K562 (cell line): ENCODE measurements around the gene MARCHF3. TPM values are rescaled to one million over a fixed set of nuclear protein-coding genes. Genes with fewer than 3 reads are reported as not detected.

ENCODE experiments used
- BDP1 ChIP-seq: IDR thresholded peaks from 3 replicates; pipeline ENCODE4 v1.6.1; 2011; ENCODE audit not compliant: insufficient read length, insufficient read depth
- CREM ChIP-seq: IDR thresholded peaks from 2 replicates; pipeline ENCODE4 v1.6.1; 2014; ENCODE audit warnings: antibody characterized with exemption, low read depth
- NR2C2 ChIP-seq, 2 experiments: fragments of 200-800 bp in 1 of 2; sonication (Bioruptor generic) in 1 of 2; sonication (generic) in 1 of 2; formaldehyde crosslinking in 1 of 2; IDR thresholded peaks; 2 replicates each; pipeline versions ENCODE4 v1.6.1 to v1.8.0; 2016 to 2022; ENCODE audit warnings: mild to moderate bottlenecking in 1 of 2, missing compliant biosample characterization in 1 of 2, missing genetic modification characterization in 1 of 2, missing genetic modification reagents in 1 of 2
- SMARCE1 ChIP-seq: fragments of 450-650 bp; IDR thresholded peaks from 2 replicates; pipeline ENCODE4 v1.7.1; 2016; ENCODE audit warnings: mild to moderate bottlenecking
- TEAD1 ChIP-seq, 2 experiments: fragments of 450-650 bp in 1 of 2; sonication (generic) in 1 of 2; formaldehyde crosslinking; IDR thresholded peaks; 2 replicates each; pipeline versions ENCODE4 v1.4.0 to v1.8.0; 2020 to 2022; ENCODE audit warnings: mild to moderate bottlenecking in 2 of 2, missing genetic modification reagents in 1 of 2
- UBTF ChIP-seq, 2 experiments: IDR thresholded peaks; 2 replicates each; pipeline ENCODE4 v1.6.1; 2012; ENCODE audit warnings: improper control_type of control experiment in 2 of 2, low read depth in 2 of 2, low read length in 2 of 2, borderline replicate concordance in 1 of 2
- ZEB2 ChIP-seq: fragments of 450-650 bp; IDR thresholded peaks from 2 replicates; pipeline ENCODE4 v1.6.1; 2016
- polyA plus RNA-seq, 8 experiments: library from polyadenylated mRNA; depleted of rRNA in 4 of 8; stranded (reverse) in 5 of 8; unstranded in 3 of 8; fragments of >200 nt; fragmentation: Nextera tagmentation in 2 of 8; fragmentation: Illumina TruSeq in 1 of 8; extraction: Ambion mirVana in 2 of 8; extraction: Trizol in 1 of 8; gene quantifications; 2 replicates each; pipeline versions ENCODE4 v1.2.1 to v1.2.3, GENCODE V29; 2011 to 2014; ENCODE audit warnings: inconsistent platforms in 1 of 8, missing spikeins in 1 of 8
- total RNA-seq, 7 experiments: library from RNA; depleted of rRNA in 6 of 7; stranded (reverse); fragments of >200 nt in 6 of 7; fragmentation: Illumina TruSeq in 2 of 7; extraction: Trizol in 2 of 7; gene quantifications; 2 replicates each; pipeline versions ENCODE4 v1.2.1 to v1.2.3, GENCODE V29; 2011 to 2021; ENCODE audit warnings: low replicate concordance in 1 of 7
- TF ChIP-seq, protein P1 (sequence below): fragments of 450-650 bp; IDR thresholded peaks from 2 replicates; pipeline ENCODE4 v1.6.1; 2018; ENCODE audit warnings: mild to moderate bottlenecking, low read depth; ENCODE audit not compliant: partially characterized antibody
- TF ChIP-seq, protein P2 (sequence below): fragments of 450-650 bp; IDR thresholded peaks from 2 replicates; pipeline ENCODE4 v1.6.1; 2016; ENCODE audit warnings: mild to moderate bottlenecking, moderate library complexity
- TF ChIP-seq, protein P3 (sequence below): fragments of 450-650 bp; IDR thresholded peaks from 2 replicates; pipeline ENCODE4 v1.6.1; 2016

Gene MARCHF3
- total and polyA plus RNA-seq, 9 of the 15 experiments (the other 6 are each of a cell fraction or from before 2014, with no cell fraction given): 5.6 to 37.4 (median 16.5) TPM

GRCh38 chr5:126976520-126977172, 53.7 kb downstream of the MARCHF3 start (continued):
- TF ChIP-seq UBTF (IDR thresholded peaks at IDR 0.05; ENCODE audit: borderline replicate concordance in 1 of 2, low read depth in 2 of 2, low read length in 2 of 2) (peak in 1 of 2 experiments; percentile 61; a peak in 1 of 4 replicates), BDP1 (no peak), CREM (peak; percentile 69), NR2C2 (CRISPR knock-in tag; IDR thresholded peaks at IDR 0.05) (no peak), NR2C2 (tag; IDR thresholded peaks at IDR 0.05) (peak; percentile 78), ZEB2 (no peak), TEAD1 (CRISPR knock-in tag; IDR thresholded peaks at IDR 0.05) (0 out of 4 replicates have a peak, but pooled peaks of 1 of the 2 experiments have one; percentile 6), SMARCE1 (peak; percentile 80)
- TF ChIP-seq, protein P1, sequence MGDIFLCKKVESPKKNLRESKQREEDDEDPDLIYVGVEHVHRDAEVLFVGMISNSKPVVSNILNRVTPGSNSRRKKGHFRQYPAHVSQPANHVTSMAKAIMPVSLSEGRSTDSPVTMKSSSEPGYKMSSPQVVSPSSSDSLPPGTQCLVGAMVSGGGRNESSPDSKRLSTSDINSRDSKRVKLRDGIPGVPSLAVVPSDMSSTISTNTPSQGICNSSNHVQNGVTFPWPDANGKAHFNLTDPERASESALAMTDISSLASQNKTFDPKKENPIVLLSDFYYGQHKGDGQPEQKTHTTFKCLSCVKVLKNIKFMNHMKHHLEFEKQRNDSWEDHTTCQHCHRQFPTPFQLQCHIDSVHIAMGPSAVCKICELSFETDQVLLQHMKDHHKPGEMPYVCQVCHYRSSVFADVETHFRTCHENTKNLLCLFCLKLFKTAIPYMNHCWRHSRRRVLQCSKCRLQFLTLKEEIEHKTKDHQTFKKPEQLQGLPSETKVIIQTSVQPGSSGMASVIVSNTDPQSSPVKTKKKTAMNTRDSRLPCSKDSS: no peak
- TF ChIP-seq, protein P2, sequence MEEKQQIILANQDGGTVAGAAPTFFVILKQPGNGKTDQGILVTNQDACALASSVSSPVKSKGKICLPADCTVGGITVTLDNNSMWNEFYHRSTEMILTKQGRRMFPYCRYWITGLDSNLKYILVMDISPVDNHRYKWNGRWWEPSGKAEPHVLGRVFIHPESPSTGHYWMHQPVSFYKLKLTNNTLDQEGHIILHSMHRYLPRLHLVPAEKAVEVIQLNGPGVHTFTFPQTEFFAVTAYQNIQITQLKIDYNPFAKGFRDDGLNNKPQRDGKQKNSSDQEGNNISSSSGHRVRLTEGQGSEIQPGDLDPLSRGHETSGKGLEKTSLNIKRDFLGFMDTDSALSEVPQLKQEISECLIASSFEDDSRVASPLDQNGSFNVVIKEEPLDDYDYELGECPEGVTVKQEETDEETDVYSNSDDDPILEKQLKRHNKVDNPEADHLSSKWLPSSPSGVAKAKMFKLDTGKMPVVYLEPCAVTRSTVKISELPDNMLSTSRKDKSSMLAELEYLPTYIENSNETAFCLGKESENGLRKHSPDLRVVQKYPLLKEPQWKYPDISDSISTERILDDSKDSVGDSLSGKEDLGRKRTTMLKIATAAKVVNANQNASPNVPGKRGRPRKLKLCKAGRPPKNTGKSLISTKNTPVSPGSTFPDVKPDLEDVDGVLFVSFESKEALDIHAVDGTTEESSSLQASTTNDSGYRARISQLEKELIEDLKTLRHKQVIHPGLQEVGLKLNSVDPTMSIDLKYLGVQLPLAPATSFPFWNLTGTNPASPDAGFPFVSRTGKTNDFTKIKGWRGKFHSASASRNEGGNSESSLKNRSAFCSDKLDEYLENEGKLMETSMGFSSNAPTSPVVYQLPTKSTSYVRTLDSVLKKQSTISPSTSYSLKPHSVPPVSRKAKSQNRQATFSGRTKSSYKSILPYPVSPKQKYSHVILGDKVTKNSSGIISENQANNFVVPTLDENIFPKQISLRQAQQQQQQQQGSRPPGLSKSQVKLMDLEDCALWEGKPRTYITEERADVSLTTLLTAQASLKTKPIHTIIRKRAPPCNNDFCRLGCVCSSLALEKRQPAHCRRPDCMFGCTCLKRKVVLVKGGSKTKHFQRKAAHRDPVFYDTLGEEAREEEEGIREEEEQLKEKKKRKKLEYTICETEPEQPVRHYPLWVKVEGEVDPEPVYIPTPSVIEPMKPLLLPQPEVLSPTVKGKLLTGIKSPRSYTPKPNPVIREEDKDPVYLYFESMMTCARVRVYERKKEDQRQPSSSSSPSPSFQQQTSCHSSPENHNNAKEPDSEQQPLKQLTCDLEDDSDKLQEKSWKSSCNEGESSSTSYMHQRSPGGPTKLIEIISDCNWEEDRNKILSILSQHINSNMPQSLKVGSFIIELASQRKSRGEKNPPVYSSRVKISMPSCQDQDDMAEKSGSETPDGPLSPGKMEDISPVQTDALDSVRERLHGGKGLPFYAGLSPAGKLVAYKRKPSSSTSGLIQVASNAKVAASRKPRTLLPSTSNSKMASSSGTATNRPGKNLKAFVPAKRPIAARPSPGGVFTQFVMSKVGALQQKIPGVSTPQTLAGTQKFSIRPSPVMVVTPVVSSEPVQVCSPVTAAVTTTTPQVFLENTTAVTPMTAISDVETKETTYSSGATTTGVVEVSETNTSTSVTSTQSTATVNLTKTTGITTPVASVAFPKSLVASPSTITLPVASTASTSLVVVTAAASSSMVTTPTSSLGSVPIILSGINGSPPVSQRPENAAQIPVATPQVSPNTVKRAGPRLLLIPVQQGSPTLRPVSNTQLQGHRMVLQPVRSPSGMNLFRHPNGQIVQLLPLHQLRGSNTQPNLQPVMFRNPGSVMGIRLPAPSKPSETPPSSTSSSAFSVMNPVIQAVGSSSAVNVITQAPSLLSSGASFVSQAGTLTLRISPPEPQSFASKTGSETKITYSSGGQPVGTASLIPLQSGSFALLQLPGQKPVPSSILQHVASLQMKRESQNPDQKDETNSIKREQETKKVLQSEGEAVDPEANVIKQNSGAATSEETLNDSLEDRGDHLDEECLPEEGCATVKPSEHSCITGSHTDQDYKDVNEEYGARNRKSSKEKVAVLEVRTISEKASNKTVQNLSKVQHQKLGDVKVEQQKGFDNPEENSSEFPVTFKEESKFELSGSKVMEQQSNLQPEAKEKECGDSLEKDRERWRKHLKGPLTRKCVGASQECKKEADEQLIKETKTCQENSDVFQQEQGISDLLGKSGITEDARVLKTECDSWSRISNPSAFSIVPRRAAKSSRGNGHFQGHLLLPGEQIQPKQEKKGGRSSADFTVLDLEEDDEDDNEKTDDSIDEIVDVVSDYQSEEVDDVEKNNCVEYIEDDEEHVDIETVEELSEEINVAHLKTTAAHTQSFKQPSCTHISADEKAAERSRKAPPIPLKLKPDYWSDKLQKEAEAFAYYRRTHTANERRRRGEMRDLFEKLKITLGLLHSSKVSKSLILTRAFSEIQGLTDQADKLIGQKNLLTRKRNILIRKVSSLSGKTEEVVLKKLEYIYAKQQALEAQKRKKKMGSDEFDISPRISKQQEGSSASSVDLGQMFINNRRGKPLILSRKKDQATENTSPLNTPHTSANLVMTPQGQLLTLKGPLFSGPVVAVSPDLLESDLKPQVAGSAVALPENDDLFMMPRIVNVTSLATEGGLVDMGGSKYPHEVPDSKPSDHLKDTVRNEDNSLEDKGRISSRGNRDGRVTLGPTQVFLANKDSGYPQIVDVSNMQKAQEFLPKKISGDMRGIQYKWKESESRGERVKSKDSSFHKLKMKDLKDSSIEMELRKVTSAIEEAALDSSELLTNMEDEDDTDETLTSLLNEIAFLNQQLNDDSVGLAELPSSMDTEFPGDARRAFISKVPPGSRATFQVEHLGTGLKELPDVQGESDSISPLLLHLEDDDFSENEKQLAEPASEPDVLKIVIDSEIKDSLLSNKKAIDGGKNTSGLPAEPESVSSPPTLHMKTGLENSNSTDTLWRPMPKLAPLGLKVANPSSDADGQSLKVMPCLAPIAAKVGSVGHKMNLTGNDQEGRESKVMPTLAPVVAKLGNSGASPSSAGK: no peak; the same call in 1 of the 2 replicates
- TF ChIP-seq, protein P3, sequence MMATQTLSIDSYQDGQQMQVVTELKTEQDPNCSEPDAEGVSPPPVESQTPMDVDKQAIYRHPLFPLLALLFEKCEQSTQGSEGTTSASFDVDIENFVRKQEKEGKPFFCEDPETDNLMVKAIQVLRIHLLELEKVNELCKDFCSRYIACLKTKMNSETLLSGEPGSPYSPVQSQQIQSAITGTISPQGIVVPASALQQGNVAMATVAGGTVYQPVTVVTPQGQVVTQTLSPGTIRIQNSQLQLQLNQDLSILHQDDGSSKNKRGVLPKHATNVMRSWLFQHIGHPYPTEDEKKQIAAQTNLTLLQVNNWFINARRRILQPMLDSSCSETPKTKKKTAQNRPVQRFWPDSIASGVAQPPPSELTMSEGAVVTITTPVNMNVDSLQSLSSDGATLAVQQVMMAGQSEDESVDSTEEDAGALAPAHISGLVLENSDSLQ: peak; percentile 48; the same call in 1 of the 2 replicates
